PC-9 (cell line): Measurements from ENCODE around the gene SPTB.

Experiments
- CTCF ChIP-seq: fragments of 200-600 bp; sonication (generic); conservative IDR thresholded peaks from 2 replicates; pipeline ENCODE4 v1.6.1; 2017; ENCODE audit warnings: mixed run types, antibody characterized with exemption, mild to moderate bottlenecking, moderate library complexity
- EZH2 ChIP-seq: fragments of 200-600 bp; sonication (generic); IDR thresholded peaks from 2 replicates; pipeline ENCODE4 v1.8.0; 2017; ENCODE audit warnings: antibody characterized with exemption, low read depth

GRCh38 chr14:64899958-64900357 lies 20.3 kb upstream of the SPTB start:
- TF ChIP-seq CTCF (no peak), EZH2 (no peak)
